Globus pallidus (tissue), 1 donor: ENCODE measurements around the gene CDH18.

Experiments used
- DNase-seq: peaks from one replicate; pipeline ENCODE4 v3.0.0-alpha.2; 2015; ENCODE audit warnings: low spot score

Gene CDH18, protein sequence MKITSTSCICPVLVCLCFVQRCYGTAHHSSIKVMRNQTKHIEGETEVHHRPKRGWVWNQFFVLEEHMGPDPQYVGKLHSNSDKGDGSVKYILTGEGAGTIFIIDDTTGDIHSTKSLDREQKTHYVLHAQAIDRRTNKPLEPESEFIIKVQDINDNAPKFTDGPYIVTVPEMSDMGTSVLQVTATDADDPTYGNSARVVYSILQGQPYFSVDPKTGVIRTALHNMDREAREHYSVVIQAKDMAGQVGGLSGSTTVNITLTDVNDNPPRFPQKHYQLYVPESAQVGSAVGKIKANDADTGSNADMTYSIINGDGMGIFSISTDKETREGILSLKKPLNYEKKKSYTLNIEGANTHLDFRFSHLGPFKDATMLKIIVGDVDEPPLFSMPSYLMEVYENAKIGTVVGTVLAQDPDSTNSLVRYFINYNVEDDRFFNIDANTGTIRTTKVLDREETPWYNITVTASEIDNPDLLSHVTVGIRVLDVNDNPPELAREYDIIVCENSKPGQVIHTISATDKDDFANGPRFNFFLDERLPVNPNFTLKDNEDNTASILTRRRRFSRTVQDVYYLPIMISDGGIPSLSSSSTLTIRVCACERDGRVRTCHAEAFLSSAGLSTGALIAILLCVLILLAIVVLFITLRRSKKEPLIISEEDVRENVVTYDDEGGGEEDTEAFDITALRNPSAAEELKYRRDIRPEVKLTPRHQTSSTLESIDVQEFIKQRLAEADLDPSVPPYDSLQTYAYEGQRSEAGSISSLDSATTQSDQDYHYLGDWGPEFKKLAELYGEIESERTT

DNA sequence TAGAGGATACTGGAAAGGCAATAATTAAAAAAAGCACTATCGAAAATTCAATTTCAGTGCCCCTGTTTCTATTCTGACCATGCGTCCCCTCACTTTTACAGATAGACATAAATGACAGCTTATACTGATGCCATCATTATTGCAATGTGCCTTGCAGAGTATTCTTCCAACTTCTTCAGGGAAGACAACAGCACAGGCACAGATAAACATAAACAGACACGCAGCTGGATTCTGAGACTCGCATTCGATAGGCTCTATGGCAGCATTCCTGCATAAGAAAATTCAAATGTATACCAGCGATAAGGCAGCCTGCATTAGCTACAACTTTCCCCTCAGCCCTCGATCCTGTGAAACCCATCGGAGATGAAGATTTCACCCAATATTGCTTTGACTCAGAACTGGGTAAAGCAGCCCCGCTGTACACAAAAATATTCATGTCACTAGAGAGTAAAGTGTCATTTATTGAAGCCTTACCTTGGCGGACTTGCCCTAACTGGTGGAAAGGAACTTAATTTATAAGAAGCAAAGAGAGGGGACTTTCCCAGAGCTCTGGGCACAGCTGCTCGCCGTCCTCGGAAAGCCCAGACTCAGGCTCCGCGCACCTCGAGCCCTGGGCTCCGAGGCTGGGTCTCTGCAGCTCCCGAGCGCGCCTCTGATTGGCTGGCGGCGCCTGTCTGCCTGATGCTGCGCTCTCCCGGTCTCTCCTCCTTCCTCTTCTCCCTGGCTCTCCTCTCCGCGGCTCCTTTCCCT, at the start of gene CDH18:
Gene CDH18, minus strand, starts transcription at position 589 of the 750 bp plus-strand sequence. CDS start 149,214 bp downstream, outside the sequence.
- DNase-seq = peak; percentile 49

DNA sequence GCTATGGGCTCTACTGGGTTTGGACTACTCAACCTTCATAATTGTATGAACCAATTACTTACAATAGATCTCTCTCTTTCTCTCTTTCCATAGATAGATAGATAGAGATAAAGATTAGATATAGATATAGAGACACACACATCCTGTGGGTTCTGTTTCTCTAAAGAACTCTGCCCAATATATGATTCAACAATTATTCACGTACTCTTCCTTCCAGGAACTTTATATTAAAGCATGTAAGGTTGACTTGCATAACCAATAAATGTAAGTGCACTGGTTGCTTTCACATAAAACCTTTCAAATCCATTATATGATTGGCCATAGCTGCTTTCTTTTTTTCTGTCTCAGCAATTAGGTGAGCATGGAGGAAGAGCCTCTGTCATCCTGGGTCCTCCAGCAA, 46.7 kb upstream of the CDH18 start:
- DNase-seq = no peak

DNA sequence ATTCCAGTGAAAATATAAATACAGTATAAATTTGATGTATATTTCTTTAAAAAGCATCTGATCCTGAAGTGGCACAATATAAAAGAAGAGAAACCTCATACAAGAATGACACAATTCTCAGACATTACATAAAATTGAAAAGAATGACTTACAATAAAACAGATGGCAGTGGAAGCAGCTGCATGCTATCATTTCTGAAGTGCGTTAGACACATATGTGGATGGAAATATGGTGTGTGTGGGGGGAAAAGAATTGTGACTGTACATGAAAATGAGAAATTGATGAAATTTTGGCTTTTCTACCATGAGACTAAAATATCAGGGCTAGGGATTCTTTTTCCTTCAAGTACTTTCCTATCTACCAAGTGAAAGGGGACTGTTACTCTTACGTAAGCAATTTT, 45.9 kb upstream of the CDH18 start:
- DNase-seq = no peak

DNA sequence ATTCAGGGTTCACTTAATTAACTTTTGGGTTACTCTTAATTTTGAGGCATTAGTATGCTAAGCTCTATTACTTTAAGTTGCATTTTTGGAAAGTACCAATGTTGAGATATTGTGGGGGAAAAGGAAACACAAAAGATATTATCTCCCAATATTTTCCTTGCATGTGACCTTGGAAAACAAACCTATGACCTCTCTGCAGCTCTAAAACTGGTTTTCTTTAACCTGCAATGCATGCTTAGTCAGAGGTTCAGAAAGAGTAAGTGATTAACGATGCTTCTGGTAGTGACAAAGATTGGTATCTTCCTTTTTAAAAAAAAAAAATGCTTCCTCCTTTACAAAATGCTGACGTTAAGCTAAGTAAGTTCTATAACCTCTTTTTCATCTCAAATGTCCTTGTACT, 44.9 kb upstream of the CDH18 start:
- DNase-seq = no peak

DNA sequence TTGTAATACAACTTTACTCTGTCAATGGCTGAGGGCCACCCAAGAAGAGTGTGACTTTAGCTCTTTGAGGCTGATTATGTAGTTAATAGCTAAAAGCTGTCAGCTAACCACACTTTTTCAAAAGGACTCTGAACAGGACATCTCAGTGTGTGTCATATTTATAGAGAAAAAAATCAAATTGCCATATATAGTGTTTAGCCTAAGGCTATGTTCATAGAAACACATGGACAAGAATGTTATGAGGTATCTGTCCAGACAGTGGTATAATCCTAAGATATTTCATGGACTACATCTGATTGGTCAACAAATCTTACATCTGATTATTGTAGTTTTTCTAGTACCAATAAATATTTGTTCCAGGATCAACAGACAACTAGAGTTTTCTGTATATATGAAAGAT, 42.1 kb upstream of the CDH18 start:
- no peak for DNase-seq

DNA sequence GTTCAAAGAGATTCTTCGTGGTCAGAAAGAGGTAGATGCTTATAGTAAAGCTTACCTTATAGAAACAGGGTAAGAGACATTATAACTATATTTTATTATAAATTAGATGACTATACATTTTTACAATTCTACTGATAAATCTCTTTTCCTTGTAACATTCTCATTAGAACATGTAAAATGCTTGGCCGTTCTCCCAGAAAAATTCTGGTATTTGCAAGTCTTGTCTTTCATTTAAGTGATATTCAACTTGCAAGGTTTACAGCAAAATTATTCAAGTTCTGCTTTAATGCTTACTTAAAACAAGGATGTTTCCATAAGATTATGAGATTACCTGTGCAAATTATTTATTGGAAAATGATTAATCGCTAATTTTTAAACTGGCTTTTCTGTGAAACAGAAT, 41.3 kb upstream of the CDH18 start:
- DNase-seq = no peak

DNA sequence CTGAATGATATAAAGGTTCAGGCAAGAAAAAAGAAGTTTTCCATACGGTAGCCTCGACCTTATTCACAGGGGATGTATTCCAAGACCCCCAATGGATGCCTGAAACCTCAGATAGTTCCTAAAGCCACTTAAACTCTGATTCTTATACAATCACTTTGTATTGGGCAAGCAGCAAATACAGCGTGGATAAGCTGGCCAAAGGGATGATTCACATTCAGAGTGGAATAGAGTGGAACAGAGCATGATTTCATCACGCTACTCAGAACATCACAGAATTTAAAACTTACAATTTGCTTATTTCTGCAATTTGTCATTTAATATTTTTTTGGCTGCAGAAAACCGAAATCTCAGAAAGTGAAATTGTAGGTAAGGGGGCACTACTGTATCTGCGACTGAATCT, 40.5 kb upstream of the CDH18 start:
- DNase-seq = no peak

DNA sequence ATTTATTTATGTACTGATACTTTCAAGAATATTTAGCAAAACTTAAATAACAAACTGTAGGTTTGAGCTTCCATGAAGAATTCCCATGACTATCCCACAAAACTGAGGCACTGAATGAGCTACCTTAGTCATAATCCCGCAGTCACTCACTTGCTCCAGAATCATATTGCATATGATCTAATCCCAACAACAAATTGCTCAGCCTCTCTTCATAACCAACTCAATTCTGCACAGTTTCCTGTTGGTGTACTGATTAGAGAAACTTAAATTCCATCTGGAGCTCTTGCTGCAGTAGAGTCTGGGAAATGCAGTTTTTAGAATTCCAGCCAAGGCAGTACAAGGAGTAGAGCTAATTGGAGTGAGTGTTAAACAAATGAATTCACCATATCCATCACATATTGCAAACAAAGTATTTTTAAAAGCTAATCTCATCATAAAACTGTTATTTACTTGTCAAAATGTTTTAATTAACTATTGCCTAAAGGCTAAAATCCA, 35.7 kb upstream of the CDH18 start:
- DNase-seq = no peak

DNA sequence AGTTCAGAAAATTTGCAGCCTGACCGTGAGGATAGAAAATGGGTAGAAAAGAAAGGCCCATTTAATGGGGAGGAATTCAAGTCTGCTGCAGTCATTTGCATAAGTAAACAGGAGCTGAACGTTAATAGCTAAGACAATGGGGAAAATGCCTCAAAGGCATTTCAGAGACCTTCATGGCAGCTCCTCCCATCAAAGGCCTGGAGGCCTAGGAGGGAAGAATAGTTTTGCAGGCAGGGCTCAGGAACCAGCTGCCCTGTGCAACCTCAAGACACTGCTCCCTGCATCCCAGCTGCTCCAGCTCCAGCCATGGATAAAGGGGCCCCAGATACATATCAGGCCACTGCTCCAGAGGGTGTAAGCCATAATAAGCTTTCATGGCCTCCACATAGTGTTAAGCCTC, 32.2 kb upstream of the CDH18 start:
- DNase-seq = no peak

DNA sequence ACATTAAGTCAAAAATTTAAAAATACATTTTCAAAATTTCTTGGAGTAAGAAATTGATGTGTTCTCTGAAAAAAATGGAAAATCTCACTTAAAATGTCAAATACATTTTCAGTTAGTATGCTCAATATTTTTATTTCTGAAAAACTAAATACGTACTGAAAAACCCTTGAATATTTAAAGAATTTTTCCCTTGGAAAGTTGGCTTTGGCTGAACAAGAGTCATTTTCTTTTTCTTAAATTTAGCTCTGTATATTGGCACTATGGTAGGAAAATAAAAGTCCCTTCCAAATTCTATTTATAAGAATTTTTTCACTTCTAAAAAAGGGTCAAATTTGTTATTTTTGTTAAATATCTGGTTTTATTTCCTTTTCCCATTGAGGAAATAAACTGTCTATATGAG, 29.0 kb upstream of the CDH18 start:
- DNase-seq = no peak

DNA sequence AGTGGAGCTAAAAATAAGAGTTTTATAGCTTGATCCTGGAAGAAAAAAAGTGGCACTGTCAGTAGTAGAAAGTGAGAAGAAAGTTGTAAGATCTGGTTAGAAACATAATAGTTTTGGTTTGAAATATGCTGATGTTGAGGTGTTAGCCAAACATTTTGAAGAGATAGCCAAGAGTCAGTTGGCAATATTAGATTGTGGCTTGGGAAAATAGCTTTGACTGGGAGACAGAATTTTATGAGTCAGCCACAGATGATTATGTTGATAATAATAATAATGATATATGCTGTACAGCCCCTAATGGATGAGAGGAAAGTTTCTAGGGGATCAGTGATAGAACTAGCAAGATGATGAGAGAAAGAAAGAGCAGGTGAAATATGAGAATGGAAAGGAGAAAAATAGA, 12.4 kb upstream of the CDH18 start:
- DNase-seq = no peak

DNA sequence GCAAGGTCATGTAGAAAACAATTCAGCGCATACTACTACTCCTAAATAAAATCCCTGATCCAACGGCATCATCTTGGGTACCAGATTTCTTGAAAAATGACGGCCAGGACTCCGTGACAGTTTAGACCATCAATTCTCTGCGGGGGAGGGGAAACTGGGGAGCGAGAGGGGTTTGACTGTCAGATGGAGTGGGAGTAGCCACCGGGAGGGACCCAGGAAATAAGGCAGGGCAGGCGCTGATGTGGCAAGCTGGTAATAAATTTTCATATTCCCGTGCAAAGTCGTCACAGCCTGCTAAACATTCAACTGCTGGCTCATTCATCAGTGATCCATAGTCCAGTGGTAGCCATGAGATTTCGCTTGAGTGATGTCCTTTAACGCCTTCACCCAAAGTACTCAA, 457 bp upstream of the CDH18 start:
- DNase-seq = no peak

DNA sequence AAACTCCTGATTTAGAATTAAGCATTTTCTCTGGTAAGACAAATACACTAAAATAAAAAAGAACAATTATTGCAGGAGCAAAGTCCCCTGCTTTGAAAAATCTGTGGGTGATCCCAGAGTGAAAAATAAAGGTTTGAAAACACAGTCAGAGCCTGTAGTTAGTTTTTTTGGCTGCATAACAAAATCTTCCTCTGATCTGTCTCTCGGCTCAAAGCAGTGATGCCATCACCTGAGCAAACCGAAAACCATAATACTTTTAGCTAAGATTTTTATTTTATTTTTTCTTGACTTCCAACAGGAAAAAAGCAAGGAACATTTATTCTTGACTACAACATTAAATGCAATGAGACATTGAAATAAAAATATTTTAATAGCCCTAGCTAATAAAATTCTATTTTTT, 1.2 kb downstream of the CDH18 start:
- no peak for DNase-seq

DNA sequence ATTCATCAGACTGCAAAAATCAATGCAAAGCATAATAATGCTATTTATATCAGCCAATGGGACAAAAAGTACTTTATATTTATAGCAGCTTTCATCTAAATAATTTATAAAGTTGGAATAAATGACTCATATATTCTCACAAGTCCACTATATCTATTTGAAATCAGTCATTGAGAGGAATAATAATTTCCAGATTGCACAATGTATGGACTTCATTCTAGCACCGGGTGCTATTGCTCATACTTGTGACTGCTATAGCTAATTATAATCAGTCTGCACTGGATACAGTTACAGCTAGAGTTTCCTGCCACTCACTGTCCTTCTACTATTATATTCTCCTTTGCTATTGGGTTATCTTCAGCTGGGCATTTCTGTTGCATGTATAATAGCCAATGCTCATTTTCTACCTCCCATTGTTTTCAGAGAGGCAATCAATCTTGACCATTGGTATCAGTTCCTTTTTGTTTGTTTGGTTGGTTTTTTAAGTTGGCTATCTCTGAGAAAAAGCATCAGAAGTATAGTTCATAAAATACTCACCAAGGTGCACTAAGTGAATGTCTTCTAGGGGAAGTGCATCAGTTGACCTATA, 1.9 kb downstream of the CDH18 start:
- DNase-seq = no peak

DNA sequence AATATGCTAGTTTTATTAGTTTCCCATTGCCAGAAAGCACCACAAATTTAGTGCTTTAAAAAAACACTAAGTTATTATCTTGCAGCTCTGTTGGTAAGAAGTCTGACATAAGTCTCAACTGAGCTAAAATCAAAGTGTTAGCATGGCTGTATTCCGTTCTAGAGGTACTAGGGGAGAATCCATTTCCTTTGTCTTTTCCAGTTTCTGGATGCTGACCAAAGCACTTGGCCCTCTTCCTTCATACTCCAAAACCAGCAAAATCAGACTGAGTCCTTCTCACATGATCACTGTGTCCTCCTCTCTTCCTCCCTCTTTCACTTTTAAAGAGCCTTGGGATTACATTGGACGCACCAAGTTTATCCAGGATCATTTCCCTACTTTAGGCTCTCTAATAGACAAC, 9.5 kb downstream of the CDH18 start:
- no peak for DNase-seq

DNA sequence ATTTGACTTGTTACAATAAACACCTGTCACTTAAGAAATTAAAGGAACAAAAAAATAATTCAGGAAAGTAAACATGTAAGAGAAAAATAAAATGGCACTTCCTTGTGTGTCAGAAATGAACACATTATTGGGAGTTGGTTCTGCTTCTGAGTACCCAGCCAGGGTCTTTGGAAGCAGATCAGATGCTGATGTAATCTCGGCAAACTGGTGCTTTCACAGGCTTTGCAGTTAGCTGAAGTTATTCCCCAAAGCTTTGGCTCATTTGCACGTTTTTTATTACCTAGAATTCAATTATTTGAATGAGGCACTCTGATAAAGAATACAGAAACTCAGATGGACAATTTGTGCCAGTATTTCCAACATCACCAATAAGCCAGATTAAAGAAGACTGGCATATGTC, 10.9 kb downstream of the CDH18 start:
- DNase-seq = no peak

DNA sequence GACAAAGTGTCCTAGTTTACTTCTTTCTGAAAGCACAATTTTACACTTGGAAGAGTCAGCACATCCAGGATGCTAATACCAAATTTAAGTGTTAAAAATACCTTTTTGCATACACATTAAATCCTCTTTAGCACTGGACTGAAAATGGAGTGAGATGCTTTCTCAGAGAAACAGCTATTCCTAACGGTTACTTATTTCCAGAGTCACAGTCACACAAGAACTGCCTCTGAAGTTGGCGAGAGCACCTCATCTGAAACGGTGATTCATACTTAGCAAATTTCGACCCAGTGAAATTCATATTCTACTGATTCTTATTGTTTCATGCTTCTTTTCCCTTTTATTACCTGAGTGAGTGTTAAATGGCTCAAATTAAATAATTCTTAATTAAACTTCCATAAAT, 12.2 kb downstream of the CDH18 start:
- no peak for DNase-seq

DNA sequence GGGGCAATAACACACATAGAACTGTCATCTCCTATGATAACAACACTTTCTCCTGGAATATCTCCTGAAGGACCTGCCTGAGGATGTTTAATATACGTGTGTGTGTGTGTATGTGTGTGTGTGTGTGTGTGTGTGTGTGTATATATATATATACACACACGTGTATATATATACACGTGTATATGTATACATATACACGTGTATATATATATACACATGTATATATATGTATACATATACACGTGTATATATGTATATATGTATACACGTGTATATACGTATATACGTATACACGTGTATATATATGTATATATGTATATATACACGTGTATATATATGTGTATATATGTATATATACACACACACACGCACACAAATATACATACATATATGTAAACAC, 27.5 kb downstream of the CDH18 start:
- no peak for DNase-seq

DNA sequence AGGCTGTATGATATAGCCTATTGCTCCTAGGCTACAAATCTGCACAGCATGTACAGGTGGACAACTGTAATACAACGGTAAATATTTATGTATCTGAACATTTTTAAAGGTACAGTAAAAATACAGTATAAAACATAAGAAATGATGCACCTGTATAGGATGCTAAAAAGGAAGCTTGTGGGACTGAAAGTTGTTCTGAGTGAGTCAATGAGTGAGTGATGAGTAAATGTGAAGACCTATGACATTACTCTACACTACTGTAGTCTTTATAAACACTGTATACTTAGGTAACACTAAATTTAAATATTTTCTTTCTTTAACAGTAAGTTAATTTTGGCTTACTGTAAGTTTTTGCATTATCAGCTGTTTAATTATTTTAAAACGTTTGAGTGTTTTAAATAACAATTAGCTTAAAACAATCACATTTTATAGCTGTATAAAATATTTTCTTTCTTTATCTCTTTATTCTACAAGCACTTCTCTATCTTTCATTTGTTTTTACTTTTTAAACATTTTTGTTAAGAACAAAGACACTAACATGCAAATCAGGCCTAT, 28.1 kb downstream of the CDH18 start:
- no peak for DNase-seq

DNA sequence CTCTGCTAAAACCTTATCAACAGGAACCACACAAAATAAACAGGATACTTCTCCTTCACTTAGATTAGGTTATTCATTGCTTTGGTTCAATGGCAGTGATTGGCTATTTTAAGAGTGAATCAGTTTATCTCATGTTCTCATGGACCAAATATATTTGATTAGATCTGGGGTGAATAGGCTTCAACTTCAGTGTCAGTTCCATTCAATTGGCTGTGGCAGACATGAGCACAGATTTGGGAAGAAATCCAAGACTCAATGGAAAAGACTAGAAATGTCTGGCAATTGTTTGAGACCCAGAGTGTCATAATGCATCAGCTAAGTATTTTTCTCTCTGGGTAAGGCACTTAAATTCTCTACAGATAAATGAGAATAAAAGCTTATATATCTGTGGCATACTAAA, 37.1 kb downstream of the CDH18 start:
- no peak for DNase-seq

DNA sequence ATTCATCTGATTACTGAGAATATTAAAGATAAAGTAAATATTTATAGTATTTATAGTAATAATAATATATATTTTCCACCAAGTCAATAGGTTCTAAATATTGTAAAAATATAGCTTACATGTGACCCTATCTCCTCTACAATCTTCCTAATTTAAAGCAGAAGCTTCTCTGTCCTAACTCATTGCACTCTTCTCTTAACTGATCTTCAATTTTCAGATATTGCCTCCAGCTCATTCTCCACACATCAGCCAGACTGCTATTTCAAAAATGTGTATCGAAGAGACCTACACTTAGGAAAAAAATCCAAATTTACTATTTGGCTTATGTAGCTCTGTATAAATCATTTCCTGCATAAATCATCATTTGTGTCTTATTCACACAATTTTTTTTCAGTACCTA, 47.8 kb downstream of the CDH18 start:
- DNase-seq = no peak

DNA sequence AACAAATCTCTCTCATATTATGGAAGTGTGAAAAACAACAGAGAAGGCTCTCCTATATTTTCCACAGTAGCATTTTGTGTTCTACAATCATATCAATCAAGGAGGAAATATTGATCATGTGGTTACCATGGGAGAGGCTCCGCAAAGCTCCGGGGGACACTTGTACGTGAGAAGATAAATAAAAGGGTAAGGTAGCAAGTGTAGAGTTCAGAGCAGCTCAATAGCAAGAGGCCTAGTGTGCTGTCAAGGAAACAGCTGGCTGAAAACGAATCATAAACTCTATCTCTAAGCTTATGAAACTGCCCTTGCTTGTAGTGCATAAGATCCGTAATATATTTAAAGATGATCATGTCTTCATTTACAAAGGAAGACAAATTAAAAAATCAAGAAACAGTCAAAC, 57.5 kb downstream of the CDH18 start:
- DNase-seq = no peak
